Psoas muscle (tissue), 8 donors: ENCODE measurements around the gene TXNDC11. TPM values are rescaled to one million over a fixed set of nuclear protein-coding genes. Genes with fewer than 3 reads are reported as not detected.

Experiments
- ATAC-seq, 4 donors: fragments of 200-7000 bp; cut with Tn5 transposase; one replicate each; pipeline ENCODE4 v1.9.1; 2020; ENCODE audit warnings: moderate library complexity in 3 of 4, mild to moderate bottlenecking in 2 of 4
- DNase-seq, 2 donors: peaks; one replicate each; pipeline ENCODE4 v3.0.0-alpha.2; 2020
- H3K27ac ChIP-seq: fragments of 200-600 bp; one replicate; pipeline ENCODE4 v1.8.0; 2022
- H3K27me3 ChIP-seq, 3 donors: fragments of 200-600 bp in 1 of 3; one replicate each; pipeline versions ENCODE4 v1.6.1 to v1.8.0; 2013 to 2022; ENCODE audit warnings: low read length in 2 of 3, mild to moderate bottlenecking in 2 of 3, moderate library complexity in 1 of 3; ENCODE audit not compliant: insufficient read depth in 3 of 3
- H3K36me3 ChIP-seq, 2 donors: fragments of 200-600 bp in 1 of 2; one replicate each; pipeline versions ENCODE4 v1.6.1 to v1.8.0; 2013 to 2022; ENCODE audit warnings: low read depth in 1 of 2, mild to moderate bottlenecking in 1 of 2, moderate library complexity in 1 of 2; ENCODE audit not compliant: insufficient read depth in 1 of 2
- H3K4me1 ChIP-seq: fragments of 200-600 bp; one replicate; pipeline ENCODE4 v1.8.0; 2022
- H3K4me3 ChIP-seq: fragments of 200-600 bp; one replicate; pipeline ENCODE4 v1.8.0; 2022; ENCODE audit warnings: mild to moderate bottlenecking
- H3K9me3 ChIP-seq: fragments of 200-600 bp; one replicate; pipeline ENCODE4 v1.8.0; 2022
- WGBS, 3 donors: extraction: QIAGEN DNeasy Blood & Tissue Kit; methylation state at CpG; one replicate each; pipeline versions ENCODE4 v1.1.6 to v1.1.7; 2013; 5-methylcytosine and 5-hydroxymethylcytosine counted together
- intact Hi-C, 2 donors: fragments of 100-400 bp; cut with DNase I; formaldehyde crosslinking; loops; one replicate each; pipeline versions ENCODE4 v1.11.0 to v1.14.2; 2022
- polyA plus RNA-seq, 3 donors: library from polyadenylated mRNA; stranded (reverse); fragments of 200-250 nt; gene quantifications; one replicate each; pipeline ENCODE4 v1.2.3, GENCODE V29; 2013
- total RNA-seq, 4 donors: library from RNA; stranded (reverse); fragmentation: NEBNext Ultra II Directional in 2 of 4; extraction: Animal tissue kit (Norgen Biotek cat#: 25700) in 2 of 4; gene quantifications; one replicate each; pipeline versions ENCODE4 v1.2.1 to v1.2.4, GENCODE V29; 2021 to 2023
- TF ChIP-seq, protein P1 (sequence below): fragments of 200-600 bp; IDR thresholded peaks from one replicate; pipeline ENCODE4 v1.8.0; 2022; ENCODE audit warnings: antibody characterized with exemption
- donor health status: healthy with polysubstance abuse.
- donor health status: DM: no; HTN: no; CAD: no; lungs with moderate emphysema.
- donor health status: Bipolar disorder and iron deficiency.
- donor health status: healthy.
- donor health status: DM: yes; HTN: yes; CAD: no.
- donor health status: DM: no; HTN: no; CAD: no.
- donor health status: DM: no; HTN: no; CAD: no.
- donor health status: DM: yes; HTN: yes; CAD: no.

The TXNDC11 gene
- total and polyA plus RNA-seq, 7 donors: 21.3 to 49.1 (median 37.2) TPM

DNA sequence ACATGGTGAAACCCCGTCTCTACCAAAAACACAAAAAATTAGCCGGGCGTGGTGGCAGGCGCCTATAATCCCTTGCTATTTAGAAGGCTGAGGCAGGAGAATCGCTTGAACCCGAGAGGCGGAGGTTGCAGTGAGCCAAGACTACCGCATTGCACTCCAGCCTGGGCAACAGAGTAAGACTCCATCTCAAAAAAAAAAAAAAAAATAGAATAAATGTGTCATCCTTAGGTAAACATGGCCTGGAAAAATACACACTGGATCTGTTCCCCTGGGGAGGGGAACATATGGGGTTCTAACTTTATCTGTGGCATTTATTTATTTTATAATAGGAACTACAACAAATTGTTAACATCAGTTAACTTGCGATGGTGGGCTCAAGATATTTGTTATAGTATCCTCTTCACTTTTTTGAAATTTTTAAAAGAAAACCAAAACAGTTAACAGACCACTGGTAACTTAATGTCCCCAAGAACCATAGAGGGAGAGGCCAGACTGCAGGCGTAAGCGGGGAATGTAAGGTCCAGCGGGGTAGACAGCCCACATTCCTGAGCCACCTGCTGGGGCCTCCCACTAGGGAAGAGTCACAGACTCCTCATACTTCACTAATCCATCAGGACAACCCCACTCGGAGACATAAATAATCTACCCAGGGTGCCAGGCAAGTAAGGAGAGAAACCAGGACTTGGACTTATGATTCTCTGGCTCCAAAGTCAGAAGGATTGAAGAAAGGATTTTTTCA lies 12.5 kb upstream of the TXNDC11 start:
- peaks cover 17 to 100% of the 10 kb centered on the region in 2 donors for H3K36me3 ChIP-seq
- no peaks in the 10 kb centered on the region for H3K27me3 ChIP-seq
- H3K9me3 ChIP-seq: no peaks in the 10 kb centered on the region
- 85 to 87% (median 86%) methylated on average over 13 of the region's 13 CpGs for WGBS, 3 donors
- H3K4me3 ChIP-seq: no peak overlapping the region
- no peak overlapping the region for H3K27ac ChIP-seq
- intact Hi-C loops: no loop called here
- H3K4me1 ChIP-seq: no peaks in the 10 kb centered on the region
- no peak for DNase-seq
- TF ChIP-seq, protein P1, sequence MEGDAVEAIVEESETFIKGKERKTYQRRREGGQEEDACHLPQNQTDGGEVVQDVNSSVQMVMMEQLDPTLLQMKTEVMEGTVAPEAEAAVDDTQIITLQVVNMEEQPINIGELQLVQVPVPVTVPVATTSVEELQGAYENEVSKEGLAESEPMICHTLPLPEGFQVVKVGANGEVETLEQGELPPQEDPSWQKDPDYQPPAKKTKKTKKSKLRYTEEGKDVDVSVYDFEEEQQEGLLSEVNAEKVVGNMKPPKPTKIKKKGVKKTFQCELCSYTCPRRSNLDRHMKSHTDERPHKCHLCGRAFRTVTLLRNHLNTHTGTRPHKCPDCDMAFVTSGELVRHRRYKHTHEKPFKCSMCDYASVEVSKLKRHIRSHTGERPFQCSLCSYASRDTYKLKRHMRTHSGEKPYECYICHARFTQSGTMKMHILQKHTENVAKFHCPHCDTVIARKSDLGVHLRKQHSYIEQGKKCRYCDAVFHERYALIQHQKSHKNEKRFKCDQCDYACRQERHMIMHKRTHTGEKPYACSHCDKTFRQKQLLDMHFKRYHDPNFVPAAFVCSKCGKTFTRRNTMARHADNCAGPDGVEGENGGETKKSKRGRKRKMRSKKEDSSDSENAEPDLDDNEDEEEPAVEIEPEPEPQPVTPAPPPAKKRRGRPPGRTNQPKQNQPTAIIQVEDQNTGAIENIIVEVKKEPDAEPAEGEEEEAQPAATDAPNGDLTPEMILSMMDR: no peak
- no peak for ATAC-seq

DNA sequence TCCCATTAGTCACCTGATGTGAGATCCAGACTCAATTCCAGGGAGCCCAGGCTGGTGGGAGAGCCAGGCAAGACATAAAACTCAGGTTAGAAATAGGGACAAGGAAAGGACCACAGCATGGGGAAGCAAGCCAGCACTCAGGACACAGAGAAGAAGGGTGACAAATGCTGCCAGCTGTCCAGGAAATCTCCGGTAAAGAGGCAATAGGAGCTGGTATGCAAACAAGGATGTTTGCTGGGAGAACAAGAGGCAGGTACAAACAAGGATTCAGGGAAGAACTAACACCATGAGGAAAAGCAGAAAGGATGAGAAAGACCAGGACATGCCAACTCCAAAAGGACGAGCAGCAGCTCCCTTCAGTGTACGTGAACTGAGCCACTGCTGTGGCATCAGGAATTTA lies 10.2 kb upstream of the TXNDC11 start:
- Histone ChIP-seq H3K4me1 (no peaks in the 10 kb centered on the region), H3K4me3 (no peak overlapping the region), H3K27me3 (no peaks in the 10 kb centered on the region), H3K36me3 (peaks cover 13 to 100% of the 10 kb centered on the region in 2 donors), H3K27ac (no peak overlapping the region), H3K9me3 (no peaks in the 10 kb centered on the region)
- DNase-seq (no peak), ATAC-seq (no peak)
- WGBS, 3 donors: 69 to 78% (median 78%) methylated on average over 3 of the region's 3 CpGs
- intact Hi-C loops: no loop called here
- TF ChIP-seq, protein P1: no peak

DNA sequence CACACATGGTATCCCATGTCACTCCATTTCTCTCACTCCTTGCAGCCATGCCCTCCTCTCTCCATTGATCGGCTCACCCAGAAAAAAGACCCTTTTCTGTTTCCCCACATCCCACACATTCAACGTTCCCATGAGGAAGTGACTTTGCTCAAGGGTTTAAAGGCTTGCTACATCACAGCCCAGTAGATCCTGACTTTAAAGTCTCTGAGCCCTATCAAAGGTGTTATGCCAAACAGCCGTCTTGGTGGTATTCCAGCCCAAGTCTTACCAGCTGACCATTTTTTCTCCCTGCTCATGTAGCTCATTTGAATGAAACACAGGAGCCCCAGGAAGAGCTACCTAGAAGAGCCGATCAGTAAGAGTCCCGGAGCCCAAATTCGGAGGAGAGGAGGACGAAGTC lies 7.4 kb upstream of the TXNDC11 start:
- TF ChIP-seq, protein P1: no peak
- ATAC-seq (peak in 2 of 4 donors; percentile 19 to 23), DNase-seq (no peak)
- Histone ChIP-seq H3K36me3 (peaks cover 7 to 75% of the 10 kb centered on the region in 2 donors), H3K27me3 (no peaks in the 10 kb centered on the region), H3K9me3 (no peaks in the 10 kb centered on the region), H3K27ac (no peak overlapping the region), H3K4me1 (no peaks in the 10 kb centered on the region), H3K4me3 (no peak overlapping the region)
- intact Hi-C loops: no loop called here
- WGBS, 3 donors: 67 to 85% (median 72%) methylated on average over 7 of the region's 7 CpGs

DNA sequence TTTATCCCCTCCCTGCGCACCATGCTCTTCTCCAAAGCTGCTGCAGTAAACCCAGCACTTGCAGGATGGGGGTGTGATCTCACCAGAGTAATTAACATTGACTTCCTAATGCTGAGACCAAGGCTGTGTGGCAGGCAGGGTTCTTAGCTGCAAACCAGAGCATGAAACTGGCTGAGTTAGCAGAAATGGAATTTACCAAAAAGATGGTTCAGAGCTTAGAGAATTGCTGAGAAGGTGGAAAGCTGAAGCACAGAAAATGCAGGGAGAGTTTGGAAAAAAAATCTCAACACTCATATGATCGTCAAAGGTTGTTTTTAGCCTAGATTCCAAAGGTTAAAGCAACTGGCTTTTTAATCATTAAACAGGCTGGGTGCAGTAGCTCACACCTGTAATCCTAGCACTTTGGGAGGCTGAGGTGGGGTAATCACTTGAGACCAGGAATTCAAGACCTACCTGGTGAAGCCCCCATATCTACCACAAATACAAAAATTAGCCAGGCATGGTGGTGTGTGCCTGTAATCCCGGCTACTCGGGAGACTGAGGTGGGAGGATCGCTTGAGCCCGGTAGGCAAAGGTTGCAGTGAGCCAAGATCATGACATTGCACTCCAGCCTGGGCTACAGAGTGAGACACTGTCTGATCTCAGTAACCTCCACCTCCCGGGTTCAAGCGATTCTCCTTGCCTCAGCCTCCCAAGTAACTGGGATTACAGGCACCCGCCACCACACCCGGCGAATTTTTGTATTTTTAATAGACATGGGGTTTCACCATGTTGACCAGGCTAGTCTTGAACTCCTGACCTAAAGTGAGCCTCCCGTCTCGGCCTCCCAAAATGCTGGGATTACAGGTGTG lies 6.0 kb upstream of the TXNDC11 start:
- 93 to 95% (median 94%) methylated on average over 13 of the region's 13 CpGs for WGBS, 3 donors
- Histone ChIP-seq H3K27ac (no peak overlapping the region), H3K9me3 (no peaks in the 10 kb centered on the region), H3K27me3 (no peaks in the 10 kb centered on the region), H3K4me3 (no peak overlapping the region), H3K36me3 (peaks cover 7 to 61% of the 10 kb centered on the region in 2 donors), H3K4me1 (peaks cover 1% of the 10 kb centered on the region)
- no peak for ATAC-seq
- intact Hi-C loops: loop anchor here in 1 of 2 donors (5.0 kb wide), 1 partner anchor 34 kb away; no protein-coding TSS in a partner anchor
- DNase-seq: no peak
- TF ChIP-seq, protein P1: no peak
